ENCODE results near the gene CCDC142.
"Not testable (repeated sequence)": the region's sequence is repeated elsewhere in the genome, so short reads cannot be mapped to it uniquely, and the experiment has no call there.

The CCDC142 gene

DNA sequence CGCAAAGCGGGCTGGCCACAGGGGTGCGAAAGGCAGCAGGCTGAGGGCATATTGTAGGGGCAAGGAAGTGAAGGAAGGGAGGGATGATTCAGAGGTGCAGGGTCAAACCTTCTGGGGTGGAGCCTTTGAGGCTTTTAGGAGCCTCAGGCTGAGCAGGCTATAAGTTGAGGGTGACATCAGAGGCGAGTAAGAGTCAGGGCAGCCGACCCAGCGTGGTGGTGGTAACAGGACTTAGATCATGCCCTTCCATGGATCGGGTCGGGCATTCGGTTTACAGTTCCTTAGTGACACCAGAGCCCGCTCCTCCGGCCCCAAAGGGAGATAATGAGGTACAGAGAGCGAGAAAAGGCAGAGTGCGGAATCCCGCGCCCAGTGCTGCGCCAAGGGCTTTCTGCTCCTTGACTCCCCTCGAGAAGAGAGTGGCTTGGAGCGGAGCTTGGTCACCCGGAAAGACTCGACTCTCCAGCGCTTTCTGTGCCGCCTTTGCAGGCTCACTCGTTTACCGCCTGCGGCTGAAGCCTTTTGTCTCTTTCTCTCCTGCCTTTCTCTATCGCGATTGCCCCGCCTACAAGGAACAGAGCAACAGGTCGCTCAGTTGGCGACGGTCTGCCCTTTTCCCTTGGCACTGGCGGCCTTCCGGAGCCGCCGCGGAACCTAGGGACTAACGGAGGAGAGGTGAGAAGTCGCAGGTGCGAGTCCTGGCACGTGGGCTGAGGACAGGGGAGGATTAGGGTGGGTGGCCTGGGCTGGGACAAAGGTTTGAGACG lies 15.9 kb upstream of the CCDC142 start:
- no peak for DNase-seq (ENCODE audit: low read depth in 2 of 2)

DNA sequence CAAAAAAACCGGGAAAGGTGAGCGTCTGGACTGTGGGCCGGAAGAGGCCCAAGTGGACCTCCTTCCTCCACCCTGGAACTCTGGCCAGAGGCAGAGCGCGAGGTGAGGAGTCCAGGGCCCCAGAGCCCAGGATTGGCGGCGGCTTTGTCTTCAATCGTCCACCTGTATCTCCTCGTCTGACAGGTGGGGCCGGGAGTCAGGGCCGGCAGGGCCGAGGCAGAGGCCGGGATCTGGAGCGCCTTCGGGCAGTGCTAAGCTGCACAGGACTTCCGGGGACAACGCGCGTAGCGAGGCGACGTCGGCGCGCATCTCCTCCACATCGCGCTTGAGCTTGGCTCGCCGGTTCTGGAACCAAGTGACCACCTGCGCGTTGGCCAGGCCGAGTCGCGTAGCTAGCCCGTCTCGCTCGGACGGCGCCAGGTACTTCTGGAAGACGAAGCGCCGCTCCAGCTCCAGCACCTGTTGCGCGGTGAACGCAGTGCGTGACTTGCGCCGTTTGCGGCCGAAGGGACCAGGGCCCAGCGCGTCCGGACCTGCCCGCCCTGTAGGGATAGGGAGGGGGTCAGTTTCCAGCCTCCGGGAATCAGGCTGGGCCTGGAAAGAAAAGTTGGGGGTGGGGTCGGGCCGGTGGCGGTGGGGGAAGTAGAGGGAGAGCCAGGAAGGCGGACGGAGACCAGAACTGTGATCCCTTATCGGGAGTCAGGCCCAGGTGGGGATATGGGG lies 15.1 kb upstream of the CCDC142 start:
- DNase-seq (ENCODE audit: low read depth in 2 of 2): no peak

DNA sequence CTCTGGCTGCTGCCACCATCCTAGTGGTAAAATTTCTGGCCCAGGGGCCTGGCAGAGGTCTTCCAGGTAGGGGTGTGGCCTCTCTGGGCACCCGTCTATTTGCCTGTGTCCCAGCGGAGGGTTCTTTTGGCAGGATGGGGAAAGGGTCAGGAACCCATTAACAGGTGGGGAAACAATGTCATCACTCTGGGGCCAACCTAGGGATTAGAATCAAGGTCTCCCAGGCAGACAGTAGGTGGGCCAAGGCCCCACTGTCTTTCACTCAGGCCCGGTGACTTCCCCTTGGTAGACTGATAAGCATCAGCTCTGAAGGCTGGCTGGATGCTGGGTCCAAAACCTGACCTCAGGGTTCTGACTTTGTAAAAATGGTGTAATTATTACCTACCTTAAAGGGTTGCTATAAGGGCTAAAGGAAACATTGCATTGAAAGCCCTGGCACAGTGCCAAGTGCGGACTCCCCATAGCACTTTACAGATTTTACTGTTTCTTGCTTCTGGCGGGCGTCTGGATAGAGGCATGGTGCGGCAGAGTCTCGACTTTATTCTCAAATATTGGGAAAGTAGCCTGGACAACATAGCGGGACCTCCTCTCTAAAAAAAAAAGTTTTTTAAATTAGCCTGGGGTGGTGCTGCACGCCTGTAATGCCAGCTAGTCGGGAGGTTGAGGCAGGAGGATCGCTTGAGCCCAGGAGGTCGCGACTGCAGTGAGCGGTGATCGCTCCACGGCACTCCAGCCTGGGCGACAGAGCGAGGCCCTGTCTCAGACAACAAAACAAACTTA lies 14.4 kb upstream of the CCDC142 start:
- no peak for DNase-seq (ENCODE audit: low read depth in 2 of 2)

DNA sequence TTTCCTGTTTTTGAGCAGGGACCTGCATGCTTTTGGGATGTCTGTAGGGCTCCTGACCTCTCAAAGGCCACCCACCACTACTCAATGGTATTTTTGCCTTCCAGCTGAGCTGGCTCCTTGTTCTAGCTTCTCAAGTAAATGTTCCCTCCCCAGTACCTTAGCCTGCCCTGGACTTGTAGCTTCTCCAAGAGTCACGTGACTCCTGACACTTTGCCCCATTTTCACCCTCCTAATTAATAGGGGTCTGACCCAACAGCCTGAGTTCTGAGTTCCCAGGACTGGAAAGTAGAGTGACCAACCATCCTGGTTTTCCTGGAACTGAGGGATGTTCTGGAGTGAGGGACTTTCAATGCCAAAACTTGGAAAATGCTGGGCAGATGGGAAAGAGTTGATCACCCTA lies 12.6 kb upstream of the CCDC142 start:
- no peak for DNase-seq (ENCODE audit: low read depth in 2 of 2)

DNA sequence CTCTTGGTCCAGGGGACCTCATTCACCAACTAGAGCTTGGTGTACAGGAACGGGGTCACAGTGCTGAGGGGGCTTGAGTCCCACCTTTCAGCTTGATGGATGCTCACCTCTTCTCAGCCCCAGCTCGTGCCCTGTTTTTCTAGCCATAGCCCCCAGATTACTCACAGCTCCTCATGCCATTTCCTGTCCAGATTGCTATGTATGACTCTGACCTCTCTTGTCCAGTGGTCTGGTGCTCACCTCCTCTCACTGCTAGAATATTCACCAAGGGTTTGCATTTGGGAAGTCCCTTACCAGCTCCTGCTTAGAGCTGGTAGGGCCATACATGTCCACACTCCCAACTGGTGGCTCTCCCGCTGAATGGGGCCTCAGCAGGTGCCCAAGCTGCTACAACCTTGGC lies 10.7 kb upstream of the CCDC142 start:
- DNase-seq (ENCODE audit: low read depth in 2 of 2): no peak

DNA sequence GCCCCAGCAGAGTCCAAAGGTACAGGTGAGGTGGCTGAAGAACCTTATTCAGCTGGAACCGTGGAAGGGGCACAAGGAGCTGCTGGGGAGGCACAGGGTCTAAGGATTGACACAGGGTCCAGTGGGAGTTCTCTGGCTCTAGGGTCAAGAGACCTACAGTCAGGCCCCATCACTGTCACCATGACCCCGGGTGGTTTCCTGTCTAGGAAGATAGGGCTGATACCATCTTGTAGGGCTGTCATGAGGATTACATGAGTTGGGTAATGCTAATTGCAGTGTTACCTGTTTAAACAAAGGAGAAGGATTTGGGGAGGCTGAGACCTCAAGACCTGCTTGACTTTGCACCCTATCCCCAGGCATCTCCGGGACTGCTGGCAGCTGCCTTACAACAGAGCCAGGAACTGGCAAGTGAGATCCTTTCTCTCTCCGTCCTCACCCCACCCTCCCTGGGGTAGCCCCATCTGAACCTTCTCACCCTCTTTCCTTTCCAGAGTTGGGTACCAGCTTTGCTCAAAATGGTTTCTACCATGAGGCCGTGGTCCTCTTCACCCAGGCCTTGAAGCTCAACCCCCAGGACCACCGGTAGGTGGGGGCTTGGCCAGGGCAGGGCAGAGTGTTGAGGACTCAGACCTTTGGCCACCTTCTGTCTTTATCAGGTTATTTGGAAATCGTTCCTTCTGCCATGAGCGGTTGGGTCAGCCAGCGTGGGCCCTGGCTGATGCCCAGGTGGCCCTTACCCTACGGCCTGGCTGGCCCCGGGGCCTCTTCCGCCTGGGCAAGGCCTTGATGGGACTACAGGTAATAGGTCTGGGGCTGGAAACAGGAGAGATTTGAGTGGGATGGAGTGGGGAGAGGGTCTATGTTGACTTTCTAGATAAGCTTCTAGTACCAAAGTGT lies 9.1 kb upstream of the CCDC142 start:
- DNase-seq (ENCODE audit: low read depth in 2 of 2): no peak

DNA sequence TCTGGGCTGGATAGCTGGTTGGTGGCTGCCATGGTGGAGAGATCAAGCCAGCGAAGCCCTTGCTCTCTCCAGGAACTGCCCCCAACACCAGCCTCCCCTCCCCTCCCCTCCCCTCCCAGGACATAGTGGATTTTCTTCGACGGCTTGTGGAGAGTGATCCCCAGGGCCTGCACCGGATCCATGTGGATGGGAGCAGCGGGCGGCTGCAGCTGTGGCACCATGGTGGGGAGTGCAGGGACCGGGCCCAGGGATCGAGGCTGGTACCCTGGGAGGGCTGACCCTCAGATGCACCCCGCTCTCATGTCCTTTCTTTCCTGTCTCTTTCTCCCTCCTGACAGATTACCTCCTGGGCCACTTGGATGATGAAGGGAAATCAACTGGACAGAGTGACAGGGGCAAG lies 7.1 kb upstream of the CCDC142 start:
- no peak for DNase-seq (ENCODE audit: low read depth in 2 of 2)

DNA sequence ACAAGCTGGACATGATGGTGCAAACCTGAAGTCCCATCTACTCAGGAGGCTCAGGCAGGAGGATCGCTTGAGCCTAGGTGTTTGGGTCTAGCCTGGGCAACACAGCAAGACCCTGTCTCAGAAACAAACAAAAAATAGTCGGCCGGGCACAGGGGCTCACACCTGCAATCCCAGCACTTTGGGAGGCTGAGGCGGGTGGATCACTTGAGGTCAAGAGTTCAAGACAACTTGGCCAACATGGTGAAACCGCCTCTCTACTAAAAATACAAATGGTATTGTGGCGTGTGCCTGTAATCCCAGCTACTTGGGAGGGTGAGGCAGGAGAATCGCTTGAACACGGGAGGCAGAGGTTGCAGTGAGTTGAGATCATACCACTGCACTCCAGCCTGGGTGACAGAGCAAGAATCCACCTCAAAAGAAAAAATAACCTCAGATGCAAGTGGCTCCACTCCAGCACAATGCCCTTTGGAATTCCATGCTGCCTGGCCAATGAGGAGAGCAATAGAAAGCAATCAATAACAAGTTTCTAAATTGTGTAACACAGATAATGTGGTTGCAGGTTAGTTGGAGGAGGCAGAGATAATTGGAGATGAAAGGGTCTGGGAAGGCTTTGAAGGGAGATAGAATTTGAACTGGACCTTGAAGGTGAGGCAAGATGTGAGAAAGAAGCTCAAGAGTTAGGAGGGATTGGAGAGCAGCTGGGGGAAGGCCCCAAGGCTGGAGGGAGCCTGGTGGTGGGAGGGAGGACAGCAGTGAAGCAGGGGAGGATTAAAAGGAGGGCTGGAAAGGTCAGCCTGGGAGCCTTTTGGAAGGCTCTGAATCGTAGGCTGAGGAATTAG lies 6.1 kb upstream of the CCDC142 start:
- DNase-seq (ENCODE audit: low read depth in 2 of 2): no peak

DNA sequence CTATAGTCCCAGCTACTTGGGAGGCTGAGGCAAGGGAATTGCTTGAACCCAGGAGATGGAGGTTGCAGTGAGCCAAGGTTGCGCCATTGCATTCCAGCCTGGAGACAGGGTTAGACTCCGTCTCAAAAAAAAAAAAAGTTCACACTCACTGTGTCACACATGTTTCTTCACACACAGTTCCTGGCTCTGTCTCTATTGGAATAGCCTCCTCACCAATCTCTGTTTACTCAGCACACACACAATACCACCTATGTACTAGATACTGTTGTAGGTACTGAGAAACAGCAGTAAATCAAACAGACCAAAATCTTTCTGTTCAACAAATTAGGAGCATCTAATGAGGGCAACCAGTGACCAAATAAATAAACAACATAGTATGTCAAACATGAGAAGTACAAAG lies 3.3 kb upstream of the CCDC142 start:
- no peak for DNase-seq (ENCODE audit: low read depth in 2 of 2)

DNA sequence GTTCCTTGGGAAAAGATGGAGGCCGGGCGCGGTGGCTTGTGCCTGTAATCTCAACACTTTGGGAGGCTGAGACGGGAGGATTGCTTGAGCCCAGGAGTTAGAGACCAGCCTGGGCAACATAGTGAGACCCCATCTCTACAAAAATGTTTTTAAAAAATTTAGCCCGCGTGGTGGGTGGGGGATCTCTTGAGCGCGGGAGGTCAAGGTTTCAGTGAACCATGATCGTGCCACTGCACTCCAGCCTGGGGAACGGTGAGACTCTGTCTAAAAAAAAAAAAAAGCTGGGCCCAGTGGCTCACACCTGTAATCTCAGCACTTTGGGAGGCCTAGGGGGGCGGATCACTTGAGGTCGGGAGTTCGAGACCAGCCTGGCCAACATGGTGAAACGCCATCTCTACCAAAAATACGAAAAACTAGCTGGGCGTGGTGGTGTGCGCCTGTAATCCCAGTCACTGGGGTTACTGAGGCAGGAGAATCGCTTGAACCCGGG lies 922 bp upstream of the CCDC142 start:
- not testable (repeated sequence) for DNase-seq (ENCODE audit: low read depth in 2 of 2)

DNA sequence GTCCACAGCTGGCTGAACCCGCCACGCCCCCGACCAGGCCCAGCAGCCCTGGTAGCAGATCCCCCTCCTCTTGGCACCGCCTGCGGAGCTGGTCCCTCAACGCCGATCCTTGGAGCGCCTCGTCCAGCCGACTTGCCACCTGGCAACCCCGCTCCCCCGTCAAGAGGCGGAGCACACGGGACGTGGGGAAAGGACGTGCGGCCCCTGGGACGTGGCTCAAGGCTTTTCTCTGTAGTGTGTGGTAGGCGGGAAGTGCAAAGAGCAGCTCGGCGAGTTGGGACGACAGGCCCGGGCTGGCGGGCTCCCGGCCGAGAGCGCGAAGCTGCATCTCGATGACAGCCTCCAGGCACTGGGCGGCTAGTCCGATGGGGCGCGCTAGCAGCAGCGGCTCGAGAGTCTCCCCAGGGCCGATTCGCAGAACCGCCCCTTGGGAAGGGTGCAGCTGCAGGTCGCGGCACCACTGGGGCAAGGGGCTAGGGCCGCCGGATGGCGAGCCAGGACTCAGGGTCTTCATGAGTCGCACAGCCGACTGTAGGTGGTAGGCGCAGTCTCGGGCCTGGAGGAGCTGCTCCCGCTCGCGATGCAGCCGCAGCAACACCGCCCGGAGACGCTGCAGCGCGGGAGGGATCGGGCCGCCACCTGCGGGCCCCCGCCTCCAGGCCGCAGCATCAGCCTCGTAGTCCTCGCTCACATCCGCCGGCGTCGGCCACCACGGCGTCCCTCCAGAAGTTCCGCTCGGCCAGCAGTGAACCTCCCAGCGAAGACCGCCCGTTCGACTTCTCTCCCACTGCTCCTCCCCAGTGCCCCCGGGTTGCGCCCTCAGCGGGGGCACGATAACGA lies 617 bp downstream of the CCDC142 start:
- no peak for DNase-seq (ENCODE audit: low read depth in 2 of 2)

DNA sequence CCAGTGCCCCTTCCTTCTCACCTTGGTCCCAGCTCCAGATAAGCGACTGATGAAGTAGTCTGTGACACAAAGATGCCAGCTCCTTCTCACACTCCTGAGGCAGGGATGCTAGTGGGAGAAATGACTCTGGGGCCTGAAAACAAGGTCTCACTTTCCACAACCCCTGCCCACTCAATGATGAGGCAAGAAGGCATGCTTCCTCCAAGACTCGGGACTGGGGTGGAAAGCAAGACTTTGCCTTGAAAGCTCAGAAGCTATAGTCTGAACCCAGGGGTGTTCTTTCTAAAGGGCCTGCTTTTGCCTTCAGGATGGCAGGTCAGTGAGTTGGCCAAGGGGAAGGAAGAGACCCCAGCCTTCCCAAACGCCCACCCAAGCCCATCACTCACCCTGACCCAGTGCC lies 1.4 kb downstream of the CCDC142 start:
- DNase-seq (ENCODE audit: low read depth in 2 of 2): no peak

DNA sequence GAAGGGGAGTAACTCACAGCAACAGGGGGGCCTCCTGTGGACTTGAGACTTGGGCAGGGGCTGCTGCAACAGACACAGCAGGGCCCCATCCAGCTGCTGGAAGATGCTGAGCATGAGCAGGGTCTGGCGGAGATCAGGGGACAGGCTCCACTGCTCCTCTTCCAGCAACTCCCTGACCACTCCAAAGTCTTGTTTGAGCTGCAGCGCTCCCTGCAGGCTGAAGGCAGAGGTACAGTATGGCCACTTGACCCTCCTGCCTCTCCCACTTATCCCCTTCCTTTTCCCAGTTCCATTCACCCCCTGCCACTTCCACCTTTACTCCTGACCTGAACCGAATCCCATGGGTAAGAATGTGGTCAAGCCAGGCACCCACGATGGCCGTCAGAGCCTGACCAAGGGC lies 7.9 kb downstream of the CCDC142 start:
- no peak for DNase-seq (ENCODE audit: low read depth in 2 of 2)

DNA sequence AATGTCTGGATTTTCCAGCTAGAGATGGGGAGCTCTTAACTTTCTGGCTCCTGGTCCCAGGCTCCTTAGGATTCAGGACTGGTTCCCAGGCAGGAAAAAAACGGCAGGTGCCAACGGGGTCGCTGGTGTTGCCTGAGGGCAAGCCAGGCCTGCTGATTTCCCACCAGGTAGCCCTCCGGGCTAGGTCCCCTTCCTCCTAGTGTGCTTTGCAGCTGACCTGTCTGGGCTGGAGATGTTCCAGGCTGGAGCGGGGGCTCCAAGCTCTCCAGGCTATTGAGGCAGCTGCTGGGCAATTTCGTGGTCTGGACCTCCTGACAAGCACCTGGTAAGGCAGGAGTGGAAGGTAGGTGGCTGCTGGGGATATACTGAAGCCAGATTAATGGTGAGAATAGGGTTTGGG lies 8.3 kb downstream of the CCDC142 start:
- no peak for DNase-seq (ENCODE audit: low read depth in 2 of 2)

DNA sequence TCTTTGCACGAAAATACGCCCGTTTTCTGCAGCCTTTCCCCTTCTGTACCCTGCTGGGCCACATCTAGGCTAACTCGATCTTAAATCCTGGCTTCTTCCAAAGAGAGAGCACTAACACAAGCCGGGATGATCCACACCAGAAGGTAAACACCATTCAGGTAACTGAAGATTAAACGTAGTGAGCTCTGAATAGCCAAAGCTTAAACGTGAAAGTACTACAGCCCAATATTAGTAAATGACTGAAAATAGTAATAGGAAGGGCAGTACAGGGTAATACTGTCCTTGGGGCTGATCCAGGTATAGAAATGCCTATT lies 9.9 kb downstream of the CCDC142 start:
- no peak for DNase-seq (ENCODE audit: low read depth in 2 of 2)

DNA sequence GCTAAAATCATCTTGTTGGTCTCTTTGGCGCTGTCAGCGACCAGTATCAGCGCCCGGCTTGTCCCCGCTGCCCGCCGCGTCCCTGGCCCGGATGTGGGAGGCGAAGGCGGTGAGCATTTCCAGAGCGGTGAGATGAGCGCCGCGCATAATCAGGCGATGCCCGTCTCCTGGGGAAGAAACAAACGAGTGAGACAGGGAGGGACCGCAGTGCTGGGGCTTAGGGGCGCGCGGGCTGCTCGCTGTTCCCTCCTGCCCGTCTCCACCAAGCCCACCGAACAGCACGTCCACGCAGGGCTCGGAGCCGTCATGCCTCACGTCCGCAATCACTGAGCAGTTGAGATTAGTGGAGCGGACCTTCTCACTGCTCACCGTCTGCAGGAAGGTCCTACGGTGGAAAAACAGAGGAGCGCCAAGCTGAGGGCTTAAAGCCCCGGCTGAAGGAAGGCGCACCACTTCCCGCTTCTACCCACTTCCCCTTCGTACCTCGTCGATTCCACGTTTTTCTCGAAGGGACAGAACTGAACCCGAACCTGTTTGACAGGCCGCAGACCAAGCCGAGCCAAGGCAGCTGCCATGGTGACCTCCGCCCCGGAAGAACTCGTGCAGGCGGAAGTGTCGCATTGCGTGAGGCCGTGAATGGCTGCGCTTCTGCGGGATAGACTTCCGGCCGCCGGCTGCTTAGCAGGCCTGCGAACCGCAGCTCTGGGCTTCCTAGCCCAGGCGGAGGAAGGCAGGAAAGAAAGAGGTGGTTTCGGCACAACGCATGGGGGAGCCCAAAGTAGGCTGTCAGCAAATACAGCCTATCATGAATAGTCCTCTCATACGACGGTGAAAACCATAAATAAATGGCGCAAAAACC lies 10.5 kb downstream of the CCDC142 start, which contains the start of gene MRPL53:
TSS of gene MRPL53 (minus strand) at position 595 of the 859 bp plus-strand sequence. CDS start at position 575, 20 bp downstream.
- peak; percentile 80 to 86 for DNase-seq (ENCODE audit: low read depth in 2 of 2)

DNA sequence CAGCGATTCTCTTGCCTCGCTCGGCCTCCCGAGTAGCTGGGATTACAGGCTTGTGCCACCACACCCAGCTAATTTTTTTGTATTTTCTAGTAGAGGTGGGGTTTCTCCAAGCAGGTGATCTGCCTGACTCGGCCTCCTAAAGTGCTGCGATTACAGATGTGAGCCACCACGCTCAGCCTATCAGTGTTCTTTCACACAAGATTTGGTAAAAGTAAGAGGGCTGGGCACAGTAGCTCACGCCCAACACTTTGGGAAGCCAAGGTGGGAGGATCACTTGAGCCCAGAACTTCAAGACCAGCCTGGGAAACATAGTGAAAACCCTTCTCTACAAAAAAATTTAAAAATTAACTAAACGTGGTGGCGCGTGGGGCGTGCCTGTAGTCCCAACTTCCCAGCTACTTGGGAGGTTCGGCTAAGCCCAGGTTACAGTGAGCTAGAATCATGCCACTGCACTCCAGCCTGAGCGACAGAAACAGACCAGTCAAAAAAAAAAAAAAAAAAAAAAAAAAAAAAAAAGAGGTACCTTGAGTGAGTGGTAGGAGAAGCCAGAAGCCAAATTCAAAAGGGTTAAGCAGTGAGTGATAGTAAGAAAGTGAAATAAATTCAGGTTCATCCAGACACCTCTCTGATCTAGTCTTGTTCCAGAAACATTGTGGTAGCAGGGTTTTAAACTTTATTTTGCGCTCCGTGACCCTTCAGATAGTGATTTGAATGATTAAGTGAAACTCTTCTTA lies 11.3 kb downstream of the CCDC142 start:
- DNase-seq (ENCODE audit: low read depth in 2 of 2): no peak

DNA sequence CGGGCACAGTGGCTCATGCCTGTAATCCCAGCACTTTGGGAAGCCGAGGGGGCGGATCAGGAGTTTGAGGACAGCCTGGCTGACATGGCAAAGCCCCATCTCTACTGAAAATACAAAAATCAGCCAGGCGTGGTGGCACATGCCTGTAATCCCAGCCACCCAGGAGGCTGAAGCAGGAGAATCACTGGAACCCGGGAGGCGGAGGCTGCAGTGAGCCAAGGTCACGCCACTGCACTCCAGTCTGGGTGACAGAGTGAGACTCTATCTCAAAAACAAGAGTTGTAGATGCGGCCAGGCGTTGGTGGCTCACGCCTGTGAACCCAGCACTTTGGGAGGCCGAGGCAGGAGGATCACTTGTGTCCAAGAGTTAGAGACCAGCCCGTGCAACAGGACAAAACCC lies 12.1 kb downstream of the CCDC142 start:
- DNase-seq (ENCODE audit: low read depth in 2 of 2): not testable (repeated sequence)

Measured in fibroblast of skin of left biceps (primary cell).